A549 (cell line): Measurements from ENCODE around the gene SNAPIN.

Experiments used
- HDAC2 ChIP-seq: fragments of 200-600 bp; sonication (generic); IDR thresholded peaks from 2 replicates; pipeline ENCODE4 v1.6.1; 2016
- MYC ChIP-seq: IDR thresholded peaks from 2 replicates; pipeline ENCODE4 v1.6.1; 2012; ENCODE audit warnings: mild to moderate bottlenecking, inconsistent platforms, low read length, improper control_type of control experiment, borderline replicate concordance

DNA sequence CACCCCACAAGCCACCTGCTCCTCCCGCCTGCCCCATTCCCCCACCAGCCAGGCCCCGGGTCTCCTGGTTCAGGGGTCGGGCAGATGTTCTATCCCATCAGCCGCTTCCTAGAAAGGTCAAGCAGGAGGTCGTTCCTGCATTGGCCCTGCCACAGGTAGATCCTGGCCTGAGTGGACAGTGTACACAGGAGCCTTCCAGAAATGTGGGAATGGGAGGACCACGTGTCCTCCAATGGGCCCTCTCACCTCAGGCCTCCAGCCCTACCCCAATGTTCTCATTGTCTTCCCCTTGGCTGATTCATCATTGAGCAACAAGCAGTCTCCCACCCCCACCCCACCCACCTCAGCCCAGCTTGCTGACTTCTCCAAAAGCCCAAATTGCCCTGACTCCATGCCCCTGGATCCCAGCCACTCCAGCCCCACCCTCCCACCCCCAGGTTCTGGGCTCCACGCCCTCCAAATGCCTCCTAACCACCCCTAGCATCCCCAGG, 47.6 kb upstream of the SNAPIN start:
- TF ChIP-seq MYC (no peak), HDAC2 (no peak)
